Measurements from ENCODE around the gene ZNF804A. TPM values are rescaled to one million over a fixed set of nuclear protein-coding genes. Genes with fewer than 3 reads are reported as not detected.

The ZNF804A gene
- total RNA-seq, 2 donors from 2014 or later = 0.14 to 0.68 TPM

DNA sequence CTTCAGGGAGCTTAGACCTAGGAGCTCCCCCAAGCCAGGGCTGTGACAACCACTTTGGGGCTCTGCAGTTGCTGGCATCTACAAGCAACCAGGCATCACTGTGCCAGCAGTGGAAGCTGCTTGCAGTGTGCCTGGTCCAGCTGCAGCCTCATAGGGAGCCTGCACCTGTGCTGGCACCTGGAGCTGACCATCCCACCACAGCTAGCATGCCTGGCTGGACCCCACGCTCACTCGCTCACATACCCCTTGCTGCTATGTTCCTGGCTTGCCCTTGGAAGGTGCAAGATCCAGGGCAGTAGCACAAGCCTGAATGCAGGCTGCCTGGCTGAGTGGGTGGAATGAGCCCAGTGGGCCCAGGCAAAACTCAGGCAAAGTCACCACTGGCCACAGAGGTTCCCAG, 82.5 kb downstream of the ZNF804A start:
- Histone ChIP-seq H3K27ac (no peak overlapping the region), H3K4me3 (no peak overlapping the region), H3K36me3 (no peaks in the 10 kb centered on the region), H3K4me1 (ENCODE audit: control insufficient read depth in 1 of 2, low read depth in 2 of 2) (no peaks in the 10 kb centered on the region), H3K27me3 (replicated peaks; ENCODE audit: insufficient read depth) (no peaks in the 10 kb centered on the region), H3K9me3 (no peaks in the 10 kb centered on the region)
- ATAC-seq (ENCODE audit: insufficient number of reproducible peaks, low FRiP score, low read depth) (no peak), DNase-seq (ENCODE audit: low spot score) (no peak)
- TF ChIP-seq, protein P1, sequence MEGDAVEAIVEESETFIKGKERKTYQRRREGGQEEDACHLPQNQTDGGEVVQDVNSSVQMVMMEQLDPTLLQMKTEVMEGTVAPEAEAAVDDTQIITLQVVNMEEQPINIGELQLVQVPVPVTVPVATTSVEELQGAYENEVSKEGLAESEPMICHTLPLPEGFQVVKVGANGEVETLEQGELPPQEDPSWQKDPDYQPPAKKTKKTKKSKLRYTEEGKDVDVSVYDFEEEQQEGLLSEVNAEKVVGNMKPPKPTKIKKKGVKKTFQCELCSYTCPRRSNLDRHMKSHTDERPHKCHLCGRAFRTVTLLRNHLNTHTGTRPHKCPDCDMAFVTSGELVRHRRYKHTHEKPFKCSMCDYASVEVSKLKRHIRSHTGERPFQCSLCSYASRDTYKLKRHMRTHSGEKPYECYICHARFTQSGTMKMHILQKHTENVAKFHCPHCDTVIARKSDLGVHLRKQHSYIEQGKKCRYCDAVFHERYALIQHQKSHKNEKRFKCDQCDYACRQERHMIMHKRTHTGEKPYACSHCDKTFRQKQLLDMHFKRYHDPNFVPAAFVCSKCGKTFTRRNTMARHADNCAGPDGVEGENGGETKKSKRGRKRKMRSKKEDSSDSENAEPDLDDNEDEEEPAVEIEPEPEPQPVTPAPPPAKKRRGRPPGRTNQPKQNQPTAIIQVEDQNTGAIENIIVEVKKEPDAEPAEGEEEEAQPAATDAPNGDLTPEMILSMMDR (IDR thresholded peaks at IDR 0.05) = no peak

DNA sequence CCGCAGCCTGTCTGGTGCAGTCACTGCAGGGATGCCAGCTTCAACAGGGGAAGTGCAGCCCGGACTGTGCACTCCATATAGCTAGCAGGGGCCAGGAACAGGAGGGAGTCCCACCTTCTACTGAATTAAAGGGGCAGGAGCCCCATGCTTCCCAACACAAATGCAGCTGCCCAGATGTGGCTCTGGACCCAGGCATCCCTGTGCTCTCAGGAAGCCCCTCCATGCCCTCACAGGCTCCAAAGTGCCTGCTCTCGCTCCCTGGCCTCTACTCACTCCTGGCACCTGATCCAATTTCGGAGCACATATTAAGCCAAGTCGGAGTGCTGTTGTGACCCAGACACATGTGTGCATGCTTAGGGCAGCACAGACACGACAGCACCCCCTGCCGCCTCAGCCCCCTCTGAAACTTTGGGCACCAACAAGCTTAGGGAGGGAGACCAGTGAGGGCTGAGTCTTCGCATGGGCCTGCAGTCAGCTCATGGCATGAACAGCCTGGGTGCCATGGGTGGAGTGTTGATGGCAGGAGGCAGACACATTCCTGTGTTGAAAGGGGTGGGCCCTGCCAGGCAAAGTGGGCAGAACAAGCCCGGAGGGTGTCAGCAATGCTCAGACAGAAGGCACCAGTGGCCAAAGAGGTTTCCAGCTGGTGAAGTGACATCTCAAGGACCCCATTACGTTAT, 83.5 kb downstream of the ZNF804A start:
- Histone ChIP-seq H3K9me3 (no peaks in the 10 kb centered on the region), H3K27ac (no peak overlapping the region), H3K4me1 (ENCODE audit: control insufficient read depth in 1 of 2, low read depth in 2 of 2) (no peaks in the 10 kb centered on the region), H3K27me3 (replicated peaks; ENCODE audit: insufficient read depth) (no peaks in the 10 kb centered on the region), H3K4me3 (no peak overlapping the region), H3K36me3 (no peaks in the 10 kb centered on the region)
- ATAC-seq (ENCODE audit: insufficient number of reproducible peaks, low FRiP score, low read depth) = no peak
- TF ChIP-seq, protein P1 (IDR thresholded peaks at IDR 0.05) = no peak
- DNase-seq (ENCODE audit: low spot score) = no peak

DNA sequence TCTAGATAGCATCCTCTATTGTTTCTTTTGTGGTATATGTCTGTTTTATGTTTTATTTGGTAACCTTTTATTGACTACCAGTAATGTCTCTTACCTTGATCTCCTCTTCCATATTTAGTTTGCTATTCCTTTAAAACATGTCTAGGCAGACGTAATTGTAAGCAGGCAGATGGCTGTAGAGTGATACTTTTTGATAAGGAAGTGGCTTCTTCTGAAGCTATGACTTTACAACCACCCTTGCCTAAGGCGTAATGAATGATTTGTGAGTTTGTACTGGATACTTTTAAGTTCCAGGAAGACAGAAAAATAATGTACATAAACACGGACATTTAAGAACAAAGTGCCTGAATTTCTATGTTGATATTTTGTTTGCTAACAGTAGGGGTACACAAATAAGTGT, 85.6 kb downstream of the ZNF804A start:
- DNase-seq (ENCODE audit: low spot score) (no peak), ATAC-seq (ENCODE audit: insufficient number of reproducible peaks, low FRiP score, low read depth) (no peak)
- Histone ChIP-seq H3K27ac (no peak overlapping the region), H3K27me3 (replicated peaks; ENCODE audit: insufficient read depth) (no peaks in the 10 kb centered on the region), H3K36me3 (no peaks in the 10 kb centered on the region), H3K9me3 (no peaks in the 10 kb centered on the region), H3K4me3 (no peak overlapping the region), H3K4me1 (ENCODE audit: control insufficient read depth in 1 of 2, low read depth in 2 of 2) (no peaks in the 10 kb centered on the region)
- TF ChIP-seq, protein P1 (IDR thresholded peaks at IDR 0.05) = no peak

DNA sequence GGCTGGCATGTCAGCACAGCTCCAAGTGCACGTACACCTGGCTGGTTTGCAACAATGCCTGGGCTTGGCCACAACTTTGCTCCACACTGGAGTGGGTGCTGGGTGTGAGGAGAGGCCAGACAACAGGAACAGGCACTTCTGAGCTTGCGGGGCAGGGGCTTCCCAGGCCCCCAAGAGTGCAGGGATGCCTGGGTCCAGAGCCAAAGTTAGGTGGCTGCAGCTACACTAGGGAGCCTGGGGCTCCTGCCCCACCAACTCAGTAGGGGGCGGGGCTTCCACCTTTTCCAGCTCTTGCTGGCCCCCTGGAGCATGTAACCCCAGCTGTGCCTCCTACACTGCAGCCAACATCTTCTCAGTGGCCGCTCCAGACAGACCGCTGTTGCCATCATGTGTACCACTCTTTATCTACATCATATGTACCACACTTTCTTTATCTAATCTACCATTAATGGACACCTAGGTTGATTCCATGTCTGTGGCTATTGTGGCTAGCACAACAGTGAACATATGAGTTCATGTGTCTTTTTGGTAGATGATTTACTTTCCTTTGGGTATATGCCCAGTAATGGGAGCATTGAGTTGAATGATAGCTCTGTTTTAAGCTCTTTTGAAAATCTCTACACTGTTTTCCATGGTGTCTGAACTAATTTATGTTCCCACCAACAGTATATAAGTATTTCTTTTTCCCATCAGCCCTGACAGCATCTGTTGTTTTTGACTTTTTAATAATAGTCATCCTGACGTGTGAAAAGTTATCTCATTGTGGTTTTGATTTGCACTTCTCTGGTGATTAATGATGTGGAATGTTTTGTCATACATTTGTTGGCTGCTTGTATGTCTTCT, 87.9 kb downstream of the ZNF804A start:
- no peak overlapping the region for H3K27ac ChIP-seq
- H3K36me3 ChIP-seq = no peaks in the 10 kb centered on the region
- TF ChIP-seq, protein P1 (IDR thresholded peaks at IDR 0.05) = no peak
- DNase-seq (ENCODE audit: low spot score) (no peak), ATAC-seq (ENCODE audit: insufficient number of reproducible peaks, low FRiP score, low read depth) (no peak)
- H3K4me3 ChIP-seq = no peak overlapping the region
- H3K4me1 ChIP-seq (ENCODE audit: control insufficient read depth in 1 of 2, low read depth in 2 of 2) = no peaks in the 10 kb centered on the region
- no peaks in the 10 kb centered on the region for H3K27me3 ChIP-seq (replicated peaks; ENCODE audit: insufficient read depth)
- H3K9me3 ChIP-seq = no peaks in the 10 kb centered on the region

DNA sequence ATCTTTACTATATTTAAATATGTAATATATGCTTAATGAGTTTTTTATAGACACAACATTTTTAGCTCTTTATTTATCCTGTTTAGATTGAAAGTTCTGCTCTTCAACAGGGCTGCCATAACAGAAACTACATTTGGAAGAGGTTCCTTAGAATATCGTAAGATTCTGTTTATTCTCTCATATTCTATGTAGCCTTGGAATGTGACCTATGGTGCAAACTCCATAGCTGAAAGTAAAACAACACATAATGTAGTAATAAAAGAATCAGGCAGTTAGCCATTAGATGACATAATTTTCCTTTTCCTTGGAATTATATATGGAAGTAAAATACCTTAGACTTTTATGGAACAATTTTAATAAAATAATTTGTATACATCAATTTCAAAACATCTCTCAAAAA, 91.3 kb downstream of the ZNF804A start:
- Histone ChIP-seq H3K27ac (no peak overlapping the region), H3K9me3 (no peaks in the 10 kb centered on the region), H3K36me3 (no peaks in the 10 kb centered on the region), H3K4me1 (ENCODE audit: control insufficient read depth in 1 of 2, low read depth in 2 of 2) (no peaks in the 10 kb centered on the region), H3K27me3 (replicated peaks; ENCODE audit: insufficient read depth) (no peaks in the 10 kb centered on the region), H3K4me3 (no peak overlapping the region)
- ATAC-seq (ENCODE audit: insufficient number of reproducible peaks, low FRiP score, low read depth) (no peak), DNase-seq (ENCODE audit: low spot score) (no peak)
- TF ChIP-seq, protein P1 (IDR thresholded peaks at IDR 0.05) = no peak
